RWPE1 (cell line): ENCODE data around the gene LYL1.

Experiments used
- CTCF ChIA-PET: fragments of 350-600 bp; sonication (Branson Sonifier 250); formaldehyde crosslinking; extraction: SDS; loops from one replicate; lab custom pipeline; 2021; lab: Yijun Ruan, JAX
- POLR2A ChIA-PET: fragments of 400-600 bp; formaldehyde crosslinking; extraction: SDS; loops from one replicate; lab custom pipeline; 2020; ENCODE audit warnings: antibody characterized with exemption; ENCODE audit not compliant: low non-redundant PET; lab: Yijun Ruan, JAX
- DNase-seq: peaks from one replicate; pipeline ENCODE4 v3.0.0; 2012; ENCODE audit warnings: low spot score
- H3K27ac ChIP-seq: fragments of 450-650 bp; 2 replicates; pipeline ENCODE4 v1.5.1; 2017
- TF ChIP-seq, protein P1 (sequence below): fragments of 450-650 bp; conservative IDR thresholded peaks from 2 replicates; pipeline ENCODE4 v1.5.1; 2017; ENCODE audit warnings: low read depth, mild to moderate bottlenecking

The LYL1 gene

DNA sequence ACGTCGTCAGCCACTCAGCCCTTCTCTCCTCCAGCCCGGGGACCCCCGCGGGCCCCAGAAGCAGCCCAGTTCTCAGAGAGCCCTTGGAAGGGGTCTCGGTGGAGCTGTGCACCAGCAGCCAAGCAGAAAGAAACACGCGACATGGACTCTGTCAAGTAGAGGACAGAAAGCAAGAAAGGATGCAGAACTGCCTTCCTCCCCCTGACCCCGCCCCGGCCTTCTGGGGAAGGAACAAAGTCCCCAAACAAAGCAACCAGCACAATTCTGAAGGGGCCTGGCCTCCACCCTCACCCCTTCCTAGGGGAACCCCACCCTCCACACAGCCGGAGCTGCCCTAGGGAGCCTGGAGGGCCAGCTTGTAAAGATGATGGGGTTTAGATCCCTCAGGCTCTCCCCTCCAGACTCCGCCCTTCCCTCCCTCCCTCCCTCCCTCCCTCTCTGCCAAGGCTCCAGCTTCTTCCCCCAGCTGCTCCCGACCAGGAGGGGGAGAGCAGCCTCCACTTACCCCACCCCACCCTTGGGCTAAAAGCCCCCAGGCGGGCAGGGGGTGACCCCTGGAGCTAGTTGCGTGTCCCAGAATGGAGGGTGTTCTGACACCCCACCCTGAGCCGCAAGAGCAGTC is 7.8 kb downstream of the LYL1 start:
- ChIA-PET CTCF (interaction anchor here (0.6 to 3.4 kb wide), 7 partner anchors 15 to 182 kb away, joined by 3 to 37 read pairs (median 6); no protein-coding TSS in a partner anchor), POLR2A (no interaction called here)
- H3K27ac ChIP-seq: peak overlapping the region; percentile 72
- no peak for DNase-seq
- TF ChIP-seq, protein P1, sequence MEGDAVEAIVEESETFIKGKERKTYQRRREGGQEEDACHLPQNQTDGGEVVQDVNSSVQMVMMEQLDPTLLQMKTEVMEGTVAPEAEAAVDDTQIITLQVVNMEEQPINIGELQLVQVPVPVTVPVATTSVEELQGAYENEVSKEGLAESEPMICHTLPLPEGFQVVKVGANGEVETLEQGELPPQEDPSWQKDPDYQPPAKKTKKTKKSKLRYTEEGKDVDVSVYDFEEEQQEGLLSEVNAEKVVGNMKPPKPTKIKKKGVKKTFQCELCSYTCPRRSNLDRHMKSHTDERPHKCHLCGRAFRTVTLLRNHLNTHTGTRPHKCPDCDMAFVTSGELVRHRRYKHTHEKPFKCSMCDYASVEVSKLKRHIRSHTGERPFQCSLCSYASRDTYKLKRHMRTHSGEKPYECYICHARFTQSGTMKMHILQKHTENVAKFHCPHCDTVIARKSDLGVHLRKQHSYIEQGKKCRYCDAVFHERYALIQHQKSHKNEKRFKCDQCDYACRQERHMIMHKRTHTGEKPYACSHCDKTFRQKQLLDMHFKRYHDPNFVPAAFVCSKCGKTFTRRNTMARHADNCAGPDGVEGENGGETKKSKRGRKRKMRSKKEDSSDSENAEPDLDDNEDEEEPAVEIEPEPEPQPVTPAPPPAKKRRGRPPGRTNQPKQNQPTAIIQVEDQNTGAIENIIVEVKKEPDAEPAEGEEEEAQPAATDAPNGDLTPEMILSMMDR: no peak

DNA sequence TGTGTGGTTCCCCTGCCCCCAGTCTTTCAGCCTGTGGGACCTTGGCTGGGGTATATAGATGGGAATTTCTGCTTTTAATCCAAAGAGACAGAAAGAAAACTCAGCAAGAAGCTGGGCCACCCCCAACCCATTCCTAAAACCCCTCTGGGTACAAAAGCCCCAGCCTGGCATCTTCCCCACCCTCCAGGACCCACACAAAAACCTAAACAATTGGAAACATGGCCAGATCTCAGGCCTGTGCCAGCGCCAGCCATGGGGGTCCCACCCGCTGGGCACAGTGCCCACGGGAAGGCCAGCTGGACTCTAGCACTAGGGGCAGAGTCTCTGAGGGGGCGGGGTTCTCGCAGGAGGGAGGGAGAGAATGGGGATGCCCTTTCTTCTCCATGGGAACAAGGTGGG is 8.6 kb downstream of the LYL1 start:
- TF ChIP-seq, protein P1: peak; percentile 46
- H3K27ac ChIP-seq: peak overlapping the region; percentile 72
- POLR2A ChIA-PET: no interaction called here
- no peak for DNase-seq
- CTCF ChIA-PET: interaction anchor here (0.5 to 3.4 kb wide), 17 partner anchors 11 to 770 kb away, joined by 3 to 37 read pairs (median 4); no protein-coding TSS in a partner anchor

DNA sequence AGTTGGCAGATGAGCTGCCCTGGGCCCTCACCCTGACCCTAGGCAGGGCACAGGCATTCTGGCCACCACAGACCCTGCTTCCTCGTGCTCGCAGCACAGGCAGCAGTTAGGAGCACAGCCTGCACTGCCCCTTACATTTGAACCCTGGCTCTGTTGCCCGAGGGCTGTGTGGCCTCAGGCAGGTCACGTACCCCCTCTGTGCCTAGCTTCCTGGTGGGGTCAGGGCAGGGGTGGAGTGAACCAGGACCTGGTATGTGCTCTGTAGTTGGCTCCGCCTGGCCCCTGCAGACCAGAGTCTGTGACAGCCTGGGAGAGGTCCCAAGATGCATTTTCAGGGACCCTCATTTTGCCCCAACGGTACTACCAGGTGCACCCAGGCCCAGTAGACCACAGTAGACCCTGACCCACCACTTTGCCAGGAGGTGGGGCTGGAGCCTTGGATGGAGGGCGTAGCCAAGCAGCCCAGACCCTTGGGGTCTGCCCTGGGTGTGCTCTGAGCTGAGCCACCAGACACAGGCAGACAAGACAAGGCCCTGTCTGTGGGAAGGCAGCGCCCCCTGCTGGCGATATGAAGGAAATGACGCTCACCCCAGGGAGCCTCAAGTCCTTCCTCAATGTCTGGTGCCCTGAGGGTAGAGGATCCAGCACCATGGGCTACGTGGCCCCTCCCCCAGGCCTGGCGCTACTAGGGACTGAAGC is 9.1 kb downstream of the LYL1 start:
- peak overlapping the region; percentile 72 for H3K27ac ChIP-seq
- TF ChIP-seq, protein P1: peak; percentile 88
- DNase-seq: peak; percentile 77
- POLR2A ChIA-PET: interaction anchor here (0.5 kb wide), 1 partner anchor 93 kb away, joined by 3 read pairs; no protein-coding TSS in a partner anchor
- CTCF ChIA-PET: interaction anchor here (0.5 to 3.4 kb wide), 25 partner anchors 10 to 1322 kb away, joined by 3 to 37 read pairs (median 4); no protein-coding TSS in a partner anchor

DNA sequence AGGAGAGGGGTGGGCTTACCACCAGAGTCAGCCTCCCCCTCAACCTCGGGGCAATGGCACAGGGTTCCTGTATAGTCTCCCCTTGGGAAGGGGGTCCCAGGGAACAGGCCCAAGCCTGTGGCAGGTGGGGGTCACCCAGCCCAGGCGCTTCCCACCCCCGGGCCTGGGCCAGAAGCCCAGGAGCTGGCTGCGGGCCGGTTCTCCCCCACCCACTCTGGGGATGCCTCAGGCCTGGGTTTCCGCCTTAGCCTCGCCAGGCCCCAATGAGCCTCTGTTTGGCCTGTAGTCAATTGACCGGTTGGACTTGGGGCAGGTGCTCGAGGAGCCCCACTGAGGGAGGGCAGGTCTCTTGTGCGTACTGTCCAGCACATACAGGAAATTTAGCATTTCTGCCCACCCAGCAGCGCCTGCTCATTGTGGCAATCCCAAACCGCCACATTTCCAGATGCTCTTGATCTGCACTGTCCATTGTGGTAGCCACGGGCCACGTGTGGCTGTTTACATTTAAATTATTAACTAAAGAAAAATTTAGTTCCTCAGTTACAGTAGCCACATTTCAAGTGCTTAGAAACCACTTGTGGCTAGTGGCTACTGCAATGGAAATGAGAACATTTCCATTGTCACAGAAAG is 9.9 kb downstream of the LYL1 start:
- TF ChIP-seq, protein P1: no peak
- peak overlapping the region; percentile 72 for H3K27ac ChIP-seq
- POLR2A ChIA-PET: no interaction called here
- CTCF ChIA-PET: interaction anchor here (0.5 to 3.4 kb wide), 8 partner anchors 9 to 821 kb away, joined by 3 to 37 read pairs (median 6); no protein-coding TSS in a partner anchor
- DNase-seq: no peak

DNA sequence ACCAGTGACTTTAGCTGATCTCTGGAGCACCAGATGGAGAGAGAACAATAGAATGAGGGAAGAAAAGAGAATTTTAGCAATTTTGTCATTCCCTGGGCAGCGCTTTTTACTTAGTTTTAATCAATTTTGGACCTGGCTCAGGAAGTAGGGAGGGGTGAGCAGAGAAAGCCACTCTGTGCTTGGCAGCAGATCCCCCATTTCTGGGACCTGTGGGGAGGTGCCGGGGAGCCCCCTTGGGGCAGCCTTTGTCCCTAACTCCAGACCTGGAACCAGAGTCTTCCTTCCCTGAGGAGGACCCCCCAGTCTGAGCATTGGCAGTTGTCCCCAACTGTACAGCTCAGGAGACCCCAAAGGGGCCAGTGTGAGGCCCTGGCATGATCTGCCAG is 10.5 kb downstream of the LYL1 start:
- ChIA-PET CTCF (interaction anchor here (0.5 to 3.1 kb wide), 4 partner anchors 8 to 478 kb away, joined by 3 to 37 read pairs (median 3); no protein-coding TSS in a partner anchor), POLR2A (no interaction called here)
- TF ChIP-seq, protein P1: no peak
- no peak for DNase-seq
- H3K27ac ChIP-seq: peak overlapping the region; percentile 72
